Hematopoietic multipotent progenitor cell treated with erythropoietin and hydrocortisone succinate and interleukin-3 and kit ligand, for 8 days (in vitro differentiated cells): ENCODE results near the gene PICK1.
"Not testable (repeated sequence)": the region's sequence is repeated elsewhere in the genome, so short reads cannot be mapped to it uniquely, and the experiment has no call there.

Experiments
- DNase-seq: peaks from one replicate; pipeline ENCODE4 v3.0.0-alpha.2; 2015

Gene PICK1

GRCh38 chr22:38077096-38077495, 19.9 kb downstream of the PICK1 start:
- DNase-seq, result no peak

DNA sequence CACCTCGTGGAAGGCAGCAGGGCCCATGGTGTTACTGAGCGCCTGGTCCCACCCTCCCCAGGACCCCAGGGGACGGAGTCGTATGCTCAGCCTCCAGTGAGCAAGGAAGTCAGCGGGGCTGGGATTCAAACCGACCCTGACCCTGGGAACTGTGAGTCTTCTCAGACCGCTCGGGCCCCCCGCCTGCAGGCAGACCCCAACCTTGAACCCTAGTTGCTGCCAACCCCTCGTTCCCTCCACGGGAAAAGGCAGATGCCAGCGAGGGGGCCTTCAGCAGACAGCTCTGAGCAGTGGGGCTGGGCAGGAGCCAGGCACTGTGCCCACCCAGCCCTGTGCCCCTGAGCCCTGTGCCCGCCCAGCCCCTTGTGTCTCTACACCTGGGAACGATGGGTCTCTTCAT, 20.4 kb downstream of the PICK1 start:
- no peak for DNase-seq

- DNase-seq, result no peak
Measured at GRCh38 chr22:38078046-38078840, 21.0 kb downstream of the PICK1 start.

GRCh38 chr22:38079208-38079607, 22.0 kb downstream of the PICK1 start:
- DNase-seq, result not testable (repeated sequence)

DNA sequence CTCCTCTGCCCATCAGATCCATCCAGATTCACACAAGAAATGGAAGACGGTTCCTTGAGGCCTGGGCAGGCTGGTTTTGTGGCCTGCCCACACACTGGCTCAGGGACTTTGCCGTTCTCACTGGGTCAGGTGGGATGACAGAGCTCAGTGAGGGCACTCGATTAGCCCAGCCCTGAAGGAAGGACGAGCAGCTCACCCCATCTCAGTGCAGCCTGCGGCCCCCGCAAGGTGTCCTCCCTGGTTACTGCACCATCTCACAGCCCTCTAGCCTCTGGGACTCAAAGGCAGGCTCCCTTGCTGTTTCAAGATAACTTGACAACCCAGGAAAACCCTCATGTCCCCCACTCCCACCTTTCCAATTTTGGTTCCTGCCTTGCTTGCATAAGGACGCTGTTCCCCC, 22.6 kb downstream of the PICK1 start:
- DNase-seq, result no peak

GRCh38 chr22:38080474-38080849, 23.3 kb downstream of the PICK1 start:
- DNase-seq, result no peak

DNA sequence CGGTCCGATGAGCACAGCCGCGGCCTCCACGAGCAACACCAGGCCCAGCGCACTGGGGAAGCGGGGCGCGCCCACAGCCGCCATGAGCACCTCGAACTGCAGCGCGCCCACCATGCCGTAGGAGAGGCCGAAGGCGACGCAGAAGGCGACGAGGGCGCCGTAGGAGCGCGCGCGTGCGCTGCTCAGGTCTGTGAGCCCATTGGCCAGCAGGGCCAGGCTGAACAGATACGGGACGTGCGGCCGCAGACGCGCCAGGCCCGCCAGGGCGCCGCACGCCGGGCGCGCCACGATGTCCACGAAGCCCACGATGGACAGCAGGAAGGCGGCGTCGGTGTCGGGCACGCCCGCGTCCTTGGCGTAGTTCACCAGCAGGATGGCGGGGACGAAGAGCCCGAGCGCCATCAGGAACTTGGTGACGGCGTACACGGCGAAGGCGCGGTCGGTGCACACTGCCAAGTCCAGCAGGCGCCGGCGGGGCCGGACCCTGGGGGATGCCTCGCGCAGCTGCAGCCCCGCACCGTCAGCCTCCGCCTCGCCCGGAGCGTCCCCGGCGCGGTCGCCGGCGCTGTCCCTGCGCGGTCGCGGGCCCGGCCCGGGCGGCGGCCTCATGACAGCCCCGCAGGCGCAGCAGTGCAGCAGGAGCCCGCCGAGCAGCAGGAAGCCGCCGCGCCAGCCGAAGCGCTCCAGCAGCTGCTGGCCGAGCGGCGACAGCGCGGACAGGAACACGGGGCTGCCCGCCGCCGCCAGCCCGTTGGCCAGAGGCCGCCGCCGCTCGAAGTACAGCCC, 23.8 kb downstream of the PICK1 start:
- peak; percentile 29 for DNase-seq

- DNase-seq, result no peak
Measured at GRCh38 chr22:38081636-38081940, 24.4 kb downstream of the PICK1 start.

- no peak for DNase-seq
Measured at GRCh38 chr22:38081941-38082828, 25.0 kb downstream of the PICK1 start.

DNA sequence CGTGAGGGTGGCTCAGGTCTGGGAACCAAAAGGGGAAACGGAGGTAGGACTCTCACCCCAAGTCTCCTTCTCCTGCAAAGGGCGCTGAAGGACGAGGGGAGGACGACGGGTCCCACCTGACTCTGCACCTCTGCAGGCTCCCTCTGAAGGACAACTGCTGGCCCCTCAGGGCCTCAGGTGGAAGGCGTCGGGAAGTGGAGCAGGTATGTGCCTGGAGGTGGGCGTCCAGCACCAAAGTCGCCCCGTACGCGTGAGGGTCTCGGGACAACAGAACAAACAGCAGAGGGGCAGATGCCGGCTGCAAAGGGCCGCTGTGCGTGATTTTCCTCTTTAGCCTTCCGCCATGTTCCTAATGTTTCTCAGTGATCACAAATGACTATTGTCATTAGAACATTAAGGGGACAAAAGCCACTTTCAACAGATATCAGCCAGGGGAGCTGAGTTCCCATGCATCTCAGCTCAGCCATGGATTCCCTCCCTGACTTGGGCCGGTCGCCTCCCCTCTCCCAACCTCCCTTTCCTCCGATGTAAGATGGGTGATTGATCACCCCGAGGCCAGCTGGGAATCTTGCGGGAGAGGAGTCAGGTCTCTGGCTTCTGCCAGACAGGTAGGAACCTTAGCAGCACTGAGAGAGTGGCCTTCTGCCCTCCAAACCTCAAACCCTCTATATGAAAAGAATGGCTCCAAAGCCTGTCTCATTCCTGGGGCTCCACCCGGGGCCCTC, 25.9 kb downstream of the PICK1 start:
- DNase-seq, result no peak

GRCh38 chr22:38083931-38084631, 26.9 kb downstream of the PICK1 start, which contains the start of gene SLC16A8:
SLC16A8 (minus strand) TSS chr22:38084184; CDS start chr22:38082873, 1,311 bp downstream.
- no peak for DNase-seq

- no peak for DNase-seq
Measured at GRCh38 chr22:38085056-38085455, 27.9 kb downstream of the PICK1 start.

DNA sequence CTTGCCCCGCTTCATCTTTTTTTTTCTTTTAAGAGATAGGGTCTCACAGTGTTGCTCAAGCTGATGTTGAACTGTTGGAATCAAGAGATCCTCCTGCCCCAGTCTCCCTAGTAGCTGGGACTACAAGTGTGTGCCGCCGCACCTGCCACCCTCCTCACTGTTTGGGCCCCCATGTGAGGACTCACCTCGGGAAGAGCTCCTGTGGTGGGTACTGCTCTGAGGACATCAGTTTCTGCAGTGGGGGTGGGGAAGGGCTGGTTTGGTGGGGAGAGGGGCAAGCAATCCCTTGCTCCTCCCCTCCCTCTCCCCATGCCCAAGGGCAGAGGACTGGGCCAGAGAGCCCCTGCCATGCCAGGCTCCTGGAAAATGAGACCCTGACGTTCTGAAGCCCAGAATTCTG, 28.3 kb downstream of the PICK1 start:
- DNase-seq, result no peak

- DNase-seq, result no peak
Measured at GRCh38 chr22:38086001-38086845, 29.0 kb downstream of the PICK1 start.

- no peak for DNase-seq
Measured at GRCh38 chr22:38086942-38087341, 29.7 kb downstream of the PICK1 start.

DNA sequence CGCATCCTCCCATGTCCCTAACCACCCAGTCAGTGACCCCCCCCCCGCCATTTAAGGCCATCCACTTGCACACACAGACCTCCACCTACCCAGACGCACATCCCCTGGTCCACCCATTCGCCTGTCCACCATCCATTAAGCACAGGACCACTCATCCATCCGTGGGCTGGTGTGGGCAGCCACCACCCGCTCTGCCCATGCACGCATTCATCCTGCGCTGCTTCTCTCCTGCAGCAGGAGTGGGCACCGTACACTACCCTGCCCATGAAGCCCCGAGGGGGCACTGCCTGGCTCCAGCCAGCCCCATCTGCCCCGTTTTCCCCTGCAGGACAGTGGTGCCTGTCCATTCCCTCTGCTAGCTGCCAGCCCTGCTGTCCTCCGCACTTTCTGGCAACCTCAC, 30.7 kb downstream of the PICK1 start:
- DNase-seq, result no peak

- DNase-seq, result no peak
Measured at GRCh38 chr22:38088629-38089473, 31.6 kb downstream of the PICK1 start.

DNA sequence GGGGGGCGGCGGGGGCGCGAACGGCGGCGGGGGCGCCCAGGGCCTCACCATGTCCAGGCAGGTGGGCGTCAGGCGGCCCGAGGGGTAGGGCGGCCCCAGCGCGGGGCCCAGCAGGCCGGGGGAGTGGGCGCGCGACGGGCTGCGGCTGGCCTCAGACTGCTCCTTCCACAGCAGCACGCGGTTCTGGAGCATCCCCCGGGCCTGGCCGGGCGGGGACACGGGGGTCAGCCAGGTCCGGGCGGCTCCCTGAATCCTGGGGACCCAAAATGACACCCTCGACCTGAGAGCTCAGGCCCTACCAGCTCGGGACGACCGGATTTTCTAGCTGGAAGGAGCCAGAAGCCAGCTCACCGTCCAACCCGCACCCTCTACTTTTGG, 32.3 kb downstream of the PICK1 start:
- DNase-seq, result no peak

GRCh38 chr22:38097058-38097457, 39.9 kb downstream of the PICK1 start:
- no peak for DNase-seq
